Uterus (tissue), 2 donors: ENCODE data around the gene TRIM52.
"Not testable (repeated sequence)": the region's sequence is repeated elsewhere in the genome, so short reads cannot be mapped to it uniquely, and the experiment has no call there.

ENCODE experiments used
- POLR2A ChIP-seq, 2 donors: fragments of 450-650 bp; IDR thresholded peaks; one replicate each; pipeline ENCODE4 v1.6.1; 2016; ENCODE audit warnings: antibody characterized with exemption in 2 of 2, mild to moderate bottlenecking in 1 of 2, moderate library complexity in 1 of 2
- TF ChIP-seq, protein P1 (sequence below), 4 experiments: fragments of 200-600 bp in 2 of 4; fragments of 450-650 bp in 2 of 4; sonication (generic) in 2 of 4; IDR thresholded peaks; one replicate each; pipeline ENCODE4 v1.5.1; 2016 to 2019; ENCODE audit warnings: antibody characterized with exemption in 4 of 4, mild to moderate bottlenecking in 2 of 4, moderate library complexity in 1 of 4

GRCh38 chr5:181267291-181267904 is 6.5 kb upstream of the TRIM52 start:
- TF ChIP-seq, protein P1, sequence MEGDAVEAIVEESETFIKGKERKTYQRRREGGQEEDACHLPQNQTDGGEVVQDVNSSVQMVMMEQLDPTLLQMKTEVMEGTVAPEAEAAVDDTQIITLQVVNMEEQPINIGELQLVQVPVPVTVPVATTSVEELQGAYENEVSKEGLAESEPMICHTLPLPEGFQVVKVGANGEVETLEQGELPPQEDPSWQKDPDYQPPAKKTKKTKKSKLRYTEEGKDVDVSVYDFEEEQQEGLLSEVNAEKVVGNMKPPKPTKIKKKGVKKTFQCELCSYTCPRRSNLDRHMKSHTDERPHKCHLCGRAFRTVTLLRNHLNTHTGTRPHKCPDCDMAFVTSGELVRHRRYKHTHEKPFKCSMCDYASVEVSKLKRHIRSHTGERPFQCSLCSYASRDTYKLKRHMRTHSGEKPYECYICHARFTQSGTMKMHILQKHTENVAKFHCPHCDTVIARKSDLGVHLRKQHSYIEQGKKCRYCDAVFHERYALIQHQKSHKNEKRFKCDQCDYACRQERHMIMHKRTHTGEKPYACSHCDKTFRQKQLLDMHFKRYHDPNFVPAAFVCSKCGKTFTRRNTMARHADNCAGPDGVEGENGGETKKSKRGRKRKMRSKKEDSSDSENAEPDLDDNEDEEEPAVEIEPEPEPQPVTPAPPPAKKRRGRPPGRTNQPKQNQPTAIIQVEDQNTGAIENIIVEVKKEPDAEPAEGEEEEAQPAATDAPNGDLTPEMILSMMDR (IDR thresholded peaks at IDR 0.05), result not testable (repeated sequence)
- TF ChIP-seq POLR2A (IDR thresholded peaks at IDR 0.05), result not testable (repeated sequence)
